ENCODE results near the gene CTNNA2. TPM values are rescaled to one million over a fixed set of nuclear protein-coding genes. Genes with fewer than 3 reads are reported as not detected.

Gene CTNNA2
- total RNA-seq, 1 donor from 2014 or later = 3.5 TPM

- Histone ChIP-seq H3K4me3 (ENCODE audit: low read depth, low read length) (no peak overlapping the region), H3K27me3 (ENCODE audit: control insufficient read depth, insufficient read depth, low read length) (peaks cover 2% of the 10 kb centered on the region), H3K36me3 (ENCODE audit: control insufficient read depth, insufficient read depth, low read length) (no peaks in the 10 kb centered on the region)
- DNase-seq (ENCODE audit: low read depth) = no peak
- TF ChIP-seq CTCF (IDR thresholded peaks at IDR 0.05; ENCODE audit: insufficient read depth, low read length, poor library complexity, severe bottlenecking) = no peak
These were observed 499.2 kb downstream of the CTNNA2 start for GRCh38 chr2:80012061-80012460.

GRCh38 chr2:80014637-80015036, 501.8 kb downstream of the CTNNA2 start:
- no peak for TF ChIP-seq CTCF (IDR thresholded peaks at IDR 0.05; ENCODE audit: insufficient read depth, low read length, poor library complexity, severe bottlenecking)
- no peak overlapping the region for H3K4me3 ChIP-seq (ENCODE audit: low read depth, low read length)
- no peaks in the 10 kb centered on the region for H3K36me3 ChIP-seq (ENCODE audit: control insufficient read depth, insufficient read depth, low read length)
- no peaks in the 10 kb centered on the region for H3K27me3 ChIP-seq (ENCODE audit: control insufficient read depth, insufficient read depth, low read length)
- DNase-seq (ENCODE audit: low read depth) = no peak

- Histone ChIP-seq H3K27me3 (ENCODE audit: control insufficient read depth, insufficient read depth, low read length) (no peaks in the 10 kb centered on the region), H3K36me3 (ENCODE audit: control insufficient read depth, insufficient read depth, low read length) (no peaks in the 10 kb centered on the region), H3K4me3 (ENCODE audit: low read depth, low read length) (no peak overlapping the region)
- TF ChIP-seq CTCF (IDR thresholded peaks at IDR 0.05; ENCODE audit: insufficient read depth, low read length, poor library complexity, severe bottlenecking) = no peak
- DNase-seq (ENCODE audit: low read depth) = no peak
These were observed 503.3 kb downstream of the CTNNA2 start for GRCh38 chr2:80016171-80016570.

DNA sequence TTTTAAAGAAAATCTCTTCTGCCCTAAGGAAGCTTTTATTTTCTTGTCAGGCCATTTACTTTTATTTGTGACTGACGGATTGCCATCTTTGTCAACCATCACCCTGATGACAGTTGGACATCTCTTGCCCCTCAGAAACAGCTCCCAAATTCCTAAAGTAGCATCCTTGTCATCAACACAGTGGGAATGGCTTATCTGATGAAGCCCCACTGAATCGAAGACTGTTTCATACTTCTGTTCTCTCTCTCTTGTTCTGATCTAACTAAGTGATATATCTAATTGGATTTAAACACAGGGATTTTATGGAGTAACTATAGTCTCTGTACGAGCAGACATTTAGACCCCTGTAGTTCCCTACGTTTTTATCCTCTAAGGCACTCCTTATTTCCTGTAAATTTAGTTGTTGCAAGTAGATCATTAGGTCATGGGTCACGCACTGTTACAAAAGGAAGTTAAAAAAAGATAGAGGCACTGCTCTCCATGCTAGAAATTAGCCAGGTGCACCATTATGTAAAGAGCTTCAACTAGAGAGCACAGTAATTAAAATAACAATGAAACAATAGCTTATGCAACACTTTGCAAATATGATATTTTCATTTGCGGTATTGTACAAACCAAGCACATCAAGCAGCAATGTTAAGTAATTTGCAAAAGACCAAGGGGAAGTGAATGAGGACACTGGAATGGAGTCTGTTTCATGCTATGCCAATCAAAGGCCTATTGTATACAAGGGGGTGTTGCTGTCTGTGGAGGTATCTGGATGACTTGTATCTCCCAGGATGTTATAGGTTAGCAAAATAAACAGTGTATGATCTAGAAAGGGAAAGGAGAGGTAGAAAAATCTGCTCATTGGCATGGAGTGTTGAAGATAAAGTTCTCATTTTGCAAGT, 507.0 kb downstream of the CTNNA2 start:
- TF ChIP-seq CTCF (IDR thresholded peaks at IDR 0.05; ENCODE audit: insufficient read depth, low read length, poor library complexity, severe bottlenecking) = no peak
- no peaks in the 10 kb centered on the region for H3K36me3 ChIP-seq (ENCODE audit: control insufficient read depth, insufficient read depth, low read length)
- H3K27me3 ChIP-seq (ENCODE audit: control insufficient read depth, insufficient read depth, low read length) = no peaks in the 10 kb centered on the region
- no peak for DNase-seq (ENCODE audit: low read depth)
- H3K4me3 ChIP-seq (ENCODE audit: low read depth, low read length) = no peak overlapping the region

- H3K27me3 ChIP-seq (ENCODE audit: control insufficient read depth, insufficient read depth, low read length) = no peaks in the 10 kb centered on the region
- TF ChIP-seq CTCF (IDR thresholded peaks at IDR 0.05; ENCODE audit: insufficient read depth, low read length, poor library complexity, severe bottlenecking) = no peak
- H3K4me3 ChIP-seq (ENCODE audit: low read depth, low read length) = no peak overlapping the region
- no peaks in the 10 kb centered on the region for H3K36me3 ChIP-seq (ENCODE audit: control insufficient read depth, insufficient read depth, low read length)
- DNase-seq (ENCODE audit: low read depth) = no peak
These were observed 509.2 kb downstream of the CTNNA2 start for GRCh38 chr2:80022018-80022417.
